SK-N-SH (cell line): ENCODE data around the gene CABLES2. TPM values are rescaled to one million over a fixed set of nuclear protein-coding genes. Genes with fewer than 3 reads are reported as not detected.

Source experiments
- CTCF ChIA-PET: fragments of 300-600, 350-600 bp; formaldehyde crosslinking; extraction: SDS; loops from one replicate; lab custom pipeline; 2021; lab: Yijun Ruan, JAX
- POLR2A ChIA-PET: fragments of 350-600 bp; sonication (Branson Sonifier 250); formaldehyde crosslinking; extraction: SDS; loops from one replicate; lab custom pipeline; 2020; ENCODE audit warnings: antibody characterized with exemption, inconsistent platforms; lab: Yijun Ruan, JAX
- DNase-seq: peaks from one replicate; pipeline ENCODE4 v3.0.0; 2012
- H2AFZ ChIP-seq: fragments of 200-600 bp; sonication (generic); 2 replicates; pipeline ENCODE4 v1.8.1; 2016; ENCODE audit warnings: antibody characterized with exemption, mild to moderate bottlenecking, low read depth
- H3F3A ChIP-seq: fragments of 200-600 bp; sonication (generic); replicated peaks from 2 replicates; pipeline ENCODE3; 2016; ENCODE audit warnings: antibody characterized with exemption, mild to moderate bottlenecking; ENCODE audit not compliant: insufficient read depth
- H3K27ac ChIP-seq, 2 experiments: fragments of 200-500 bp in 1 of 2; fragments of 200-600 bp in 1 of 2; sonication (Bioruptor generic) in 1 of 2; sonication (generic), shearing (Covaris generic) in 1 of 2; 2 replicates each; pipeline versions ENCODE4 v1.5.1 to v1.6.1; 2014 to 2016; ENCODE audit warnings: low read depth in 2 of 2, inconsistent platforms in 1 of 2, low read length in 1 of 2, mild to moderate bottlenecking in 1 of 2, mixed read lengths in 1 of 2
- H3K27me3 ChIP-seq: fragments of 200-600 bp; sonication (generic), shearing (Covaris generic); 2 replicates; pipeline ENCODE4 v1.6.1; 2016; ENCODE audit warnings: mixed run types; ENCODE audit not compliant: insufficient read depth
- H3K36me3 ChIP-seq, 2 experiments: fragments of 200-500 bp in 1 of 2; fragments of 200-600 bp in 1 of 2; sonication (Bioruptor generic) in 1 of 2; sonication (generic) in 1 of 2; replicated peaks in 1 of 2; 2 replicates each; pipeline versions ENCODE3 to v1.5.1; 2014 to 2016; ENCODE audit warnings: low read length in 1 of 2, mild to moderate bottlenecking in 1 of 2; ENCODE audit not compliant: insufficient read depth in 2 of 2, control insufficient read depth in 1 of 2
- H3K4me1 ChIP-seq, 2 experiments: fragments of 200-500 bp in 1 of 2; fragments of 200-600 bp in 1 of 2; sonication (Bioruptor generic) in 1 of 2; sonication (generic), shearing (Covaris generic) in 1 of 2; 2 replicates each; pipeline versions ENCODE4 v1.5.1 to v1.6.1; 2014 to 2016; ENCODE audit warnings: low read depth in 1 of 2, low read length in 1 of 2, mixed run types in 1 of 2; ENCODE audit not compliant: insufficient read depth in 2 of 2, control insufficient read depth in 1 of 2
- H3K4me2 ChIP-seq: fragments of 200-600 bp; sonication (generic), shearing (Covaris generic); 2 replicates; pipeline ENCODE4 v1.6.1; 2017; ENCODE audit warnings: mixed run types
- H3K4me3 ChIP-seq, 2 experiments: fragments of 200-500 bp in 1 of 2; fragments of 200-600 bp in 1 of 2; sonication (Bioruptor generic) in 1 of 2; sonication (generic), shearing (Covaris generic) in 1 of 2; 2 replicates each; pipeline versions ENCODE4 v1.5.1 to v1.8.1; 2014 to 2016; ENCODE audit warnings: low read depth in 2 of 2, inconsistent platforms in 1 of 2, low read length in 1 of 2, mild to moderate bottlenecking in 1 of 2, mixed read lengths in 1 of 2, moderate library complexity in 1 of 2
- H3K79me2 ChIP-seq: fragments of 200-600 bp; sonication (generic); 2 replicates; pipeline ENCODE4 v1.8.1; 2017; ENCODE audit warnings: mild to moderate bottlenecking; ENCODE audit not compliant: insufficient read depth
- H3K9ac ChIP-seq: fragments of 200-600 bp; sonication (generic); 2 replicates; pipeline ENCODE4 v1.6.1; 2017; ENCODE audit warnings: mixed run types
- H3K9me2 ChIP-seq: fragments of 200-600 bp; sonication (generic); 2 replicates; pipeline ENCODE4 v1.6.1; 2017; ENCODE audit warnings: mixed run types
- H3K9me3 ChIP-seq: fragments of 200-600 bp; sonication (generic); 2 replicates; pipeline ENCODE4 v1.6.1; 2017; ENCODE audit warnings: mixed run types, mild to moderate bottlenecking, moderate library complexity
- H4K20me1 ChIP-seq: fragments of 200-600 bp; sonication (generic); 2 replicates; pipeline ENCODE4 v1.6.1; 2017; ENCODE audit warnings: mild to moderate bottlenecking, mixed run types; ENCODE audit not compliant: insufficient read depth
- ELF1 ChIP-seq: IDR thresholded peaks from 2 replicates; pipeline ENCODE4 v1.4.0; 2012
- EZH2phosphoT487 ChIP-seq: fragments of 200-600 bp; sonication (generic); IDR thresholded peaks from 2 replicates; pipeline ENCODE4 v1.6.1; 2017; ENCODE audit warnings: low read depth, mixed run types, mild to moderate bottlenecking, antibody characterized with exemption, moderate library complexity, borderline replicate concordance
- TCF12 ChIP-seq: IDR thresholded peaks from 2 replicates; pipeline ENCODE4 v1.4.0; 2012
- TEAD4 ChIP-seq: IDR thresholded peaks from 2 replicates; pipeline ENCODE4 v1.4.0; 2012; ENCODE audit warnings: mild to moderate bottlenecking, borderline replicate concordance; ENCODE audit not compliant: insufficient read depth
- WGBS: methylation state at CpG from one replicate; pipeline ENCODE4 v1.1.6; 2017; ENCODE audit warnings: low lambda C conversion rate; 5-methylcytosine and 5-hydroxymethylcytosine counted together
- polyA plus RNA-seq, 3 experiments: library from polyadenylated mRNA; depleted of rRNA; stranded (reverse); fragments of >200 nt; gene quantifications; 2 replicates each; pipeline ENCODE4 v1.2.3, GENCODE V29; 2012
- TF ChIP-seq, protein P1 (sequence below): fragments of 200-600 bp; sonication (generic); IDR thresholded peaks from 2 replicates; pipeline ENCODE4 v1.6.1; 2017; ENCODE audit warnings: antibody characterized with exemption, mild to moderate bottlenecking, moderate library complexity

The CABLES2 gene
- polyA plus RNA-seq, 1 of the 3 experiments (the other 2 are of a cell fraction): 4.8 TPM

DNA sequence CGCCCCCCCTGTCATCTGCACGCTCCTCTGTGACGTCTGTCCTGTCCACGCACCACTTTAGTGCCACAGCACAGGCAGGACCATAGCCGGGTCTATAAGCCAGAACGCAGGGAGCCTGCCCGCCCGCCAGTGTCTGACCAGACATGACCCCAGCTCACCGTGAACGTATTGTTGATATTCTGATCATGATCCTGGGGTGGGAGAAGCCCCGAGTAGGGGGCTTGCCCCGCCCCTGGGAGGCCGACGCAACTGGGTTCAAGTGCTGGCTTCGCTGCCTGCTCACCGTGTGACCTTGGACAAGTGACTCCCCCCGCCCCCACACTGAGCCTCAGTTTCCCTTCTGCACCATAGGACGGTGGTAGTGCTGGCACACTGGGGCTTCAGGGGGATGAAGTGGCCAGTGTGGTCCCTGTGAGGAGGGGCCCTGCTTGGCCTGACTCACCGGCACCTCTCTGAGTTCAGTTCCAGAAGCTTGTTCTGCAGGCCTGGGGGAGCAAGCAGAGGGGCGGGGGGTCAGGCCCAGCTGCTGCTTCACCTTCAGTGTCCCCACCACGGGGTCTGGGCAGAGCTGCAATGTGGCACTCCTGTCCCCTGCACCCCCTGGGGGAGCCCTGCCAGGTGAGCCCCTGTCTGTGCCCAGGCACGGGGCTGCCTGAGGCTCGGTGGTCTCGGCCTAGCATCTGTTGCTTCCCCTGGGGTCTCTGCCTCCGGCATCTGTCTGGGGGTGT is 11.1 kb upstream of the CABLES2 start:
- TF ChIP-seq TCF12 (no peak), TEAD4 (no peak)
- H2AFZ ChIP-seq: no peak overlapping the region
- H3K4me3 ChIP-seq: no peak overlapping the region
- no peak overlapping the region for H3K27ac ChIP-seq
- WGBS: 68% methylated on average over 23 of the region's 25 CpGs
- DNase-seq: no peak
- CTCF ChIA-PET: interaction anchor here (1.4 to 2.8 kb wide), 3 partner anchors 8 to 373 kb away, joined by 4 to 16 read pairs (median 5); no protein-coding TSS in a partner anchor
- H4K20me1 ChIP-seq: no peaks in the 10 kb centered on the region
- POLR2A ChIA-PET: no interaction called here
- no peak overlapping the region for H3K9ac ChIP-seq
- H3K4me1 ChIP-seq: no peaks in the 10 kb centered on the region
- no peaks in the 10 kb centered on the region for H3K9me2 ChIP-seq
- no peaks in the 10 kb centered on the region for H3F3A ChIP-seq
- H3K36me3 ChIP-seq: no peaks in the 10 kb centered on the region
- no peaks in the 10 kb centered on the region for H3K9me3 ChIP-seq
- no peaks in the 10 kb centered on the region for H3K27me3 ChIP-seq
- H3K79me2 ChIP-seq: no peaks in the 10 kb centered on the region
- no peak overlapping the region for H3K4me2 ChIP-seq

DNA sequence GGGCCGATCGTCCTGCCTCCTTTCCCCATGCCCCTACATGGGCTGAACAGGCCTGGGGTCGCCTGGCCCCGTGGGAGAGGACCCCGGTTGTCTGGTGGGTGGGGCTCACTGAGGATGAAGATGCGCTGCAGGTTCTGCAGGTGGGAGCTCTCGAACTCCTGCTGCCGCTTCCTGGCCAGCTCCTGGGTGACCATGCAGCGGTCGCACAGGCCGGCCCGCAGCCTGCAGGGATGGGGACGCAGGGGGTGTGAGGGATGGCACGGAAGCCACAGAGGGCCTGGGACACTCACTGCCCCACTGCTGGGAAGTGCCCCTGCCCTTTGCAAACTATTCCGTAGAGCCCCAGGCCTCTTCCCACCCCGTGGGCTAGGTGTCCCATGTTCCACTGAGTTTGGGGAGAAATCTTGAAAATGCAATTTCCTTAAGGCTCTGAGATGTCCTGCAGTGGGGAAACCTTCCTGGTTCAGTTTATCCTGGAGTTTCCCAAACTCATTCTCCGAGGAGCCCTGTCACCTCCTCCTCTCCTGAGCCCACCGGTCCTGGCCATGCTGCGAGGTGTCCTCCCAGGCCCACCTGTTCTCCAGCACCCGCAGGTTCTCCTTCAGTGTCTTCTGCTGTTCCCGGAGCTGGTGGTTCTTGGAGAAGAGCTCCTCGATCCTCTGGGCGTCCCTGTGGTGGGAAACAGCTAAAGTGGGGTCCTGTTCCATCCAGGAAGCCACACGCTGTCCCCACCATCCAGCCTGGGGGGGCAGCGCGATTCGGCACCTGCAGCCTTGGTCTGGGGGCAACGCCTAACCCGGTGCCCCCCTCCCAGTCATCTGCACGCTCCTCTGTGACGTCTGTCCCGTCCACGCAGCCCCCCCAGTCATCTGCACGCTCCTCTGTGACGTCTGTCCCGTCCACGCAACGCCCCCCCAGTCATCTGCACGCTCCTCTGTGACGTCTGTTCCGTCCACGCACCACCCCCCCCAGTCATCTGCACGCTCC is 9.9 kb upstream of the CABLES2 start:
- no peaks in the 10 kb centered on the region; a peak in 1 of 4 replicates for H3K4me1 ChIP-seq
- no peaks in the 10 kb centered on the region for H4K20me1 ChIP-seq
- H3F3A ChIP-seq: no peaks in the 10 kb centered on the region
- no peak overlapping the region for H3K27ac ChIP-seq
- no peaks in the 10 kb centered on the region for H3K9me3 ChIP-seq
- TF ChIP-seq TCF12 (no peak), ELF1 (no peak), EZH2phosphoT487 (no peak)
- TF ChIP-seq, protein P1, sequence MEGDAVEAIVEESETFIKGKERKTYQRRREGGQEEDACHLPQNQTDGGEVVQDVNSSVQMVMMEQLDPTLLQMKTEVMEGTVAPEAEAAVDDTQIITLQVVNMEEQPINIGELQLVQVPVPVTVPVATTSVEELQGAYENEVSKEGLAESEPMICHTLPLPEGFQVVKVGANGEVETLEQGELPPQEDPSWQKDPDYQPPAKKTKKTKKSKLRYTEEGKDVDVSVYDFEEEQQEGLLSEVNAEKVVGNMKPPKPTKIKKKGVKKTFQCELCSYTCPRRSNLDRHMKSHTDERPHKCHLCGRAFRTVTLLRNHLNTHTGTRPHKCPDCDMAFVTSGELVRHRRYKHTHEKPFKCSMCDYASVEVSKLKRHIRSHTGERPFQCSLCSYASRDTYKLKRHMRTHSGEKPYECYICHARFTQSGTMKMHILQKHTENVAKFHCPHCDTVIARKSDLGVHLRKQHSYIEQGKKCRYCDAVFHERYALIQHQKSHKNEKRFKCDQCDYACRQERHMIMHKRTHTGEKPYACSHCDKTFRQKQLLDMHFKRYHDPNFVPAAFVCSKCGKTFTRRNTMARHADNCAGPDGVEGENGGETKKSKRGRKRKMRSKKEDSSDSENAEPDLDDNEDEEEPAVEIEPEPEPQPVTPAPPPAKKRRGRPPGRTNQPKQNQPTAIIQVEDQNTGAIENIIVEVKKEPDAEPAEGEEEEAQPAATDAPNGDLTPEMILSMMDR: no peak
- ChIA-PET POLR2A (no interaction called here), CTCF (interaction anchor here (1.6 kb wide), 1 partner anchor 200 kb away, joined by 5 read pairs; no protein-coding TSS in a partner anchor)
- H3K27me3 ChIP-seq: no peaks in the 10 kb centered on the region
- no peak overlapping the region for H3K4me3 ChIP-seq
- H3K9me2 ChIP-seq: no peaks in the 10 kb centered on the region
- no peak overlapping the region for H3K9ac ChIP-seq
- 64% methylated on average over 28 of the region's 43 CpGs for WGBS
- H3K36me3 ChIP-seq: no peaks in the 10 kb centered on the region
- H3K79me2 ChIP-seq: no peaks in the 10 kb centered on the region
- H3K4me2 ChIP-seq: no peak overlapping the region
- DNase-seq: no peak
- no peak overlapping the region for H2AFZ ChIP-seq
